GM18517 (cell line): ENCODE results near the gene NSUN5.
"Not testable (repeated sequence)": the region's sequence is repeated elsewhere in the genome, so short reads cannot be mapped to it uniquely, and the experiment has no call there.

ENCODE experiments used
- ATAC-seq: cut with Tn5 transposase; IDR thresholded peaks from one replicate; pipeline ENCODE4 v1.9.1; 2021; ENCODE audit warnings: mild to moderate bottlenecking, moderate library complexity; ENCODE audit not compliant: unreplicated experiment

NSUN5 gene

DNA sequence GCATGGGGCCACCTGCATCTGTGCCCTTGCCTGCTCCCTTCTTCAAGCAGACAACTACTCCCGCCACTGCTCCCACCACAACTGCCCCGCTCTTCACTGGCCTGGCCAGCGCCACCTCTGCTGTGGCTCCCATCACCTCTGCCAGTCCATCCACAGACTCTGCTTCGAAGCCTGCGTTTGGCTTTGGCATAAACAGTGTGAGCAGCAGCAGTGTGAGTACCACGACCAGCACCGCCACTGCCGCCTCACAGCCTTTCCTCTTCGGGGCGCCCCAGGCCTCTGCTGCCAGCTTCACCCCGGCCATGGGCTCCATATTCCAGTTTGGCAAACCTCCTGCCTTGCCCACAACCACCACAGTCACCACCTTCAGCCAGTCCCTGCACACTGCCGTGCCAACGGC is 11.4 kb downstream of the NSUN5 start:
- ATAC-seq, result not testable (repeated sequence)

DNA sequence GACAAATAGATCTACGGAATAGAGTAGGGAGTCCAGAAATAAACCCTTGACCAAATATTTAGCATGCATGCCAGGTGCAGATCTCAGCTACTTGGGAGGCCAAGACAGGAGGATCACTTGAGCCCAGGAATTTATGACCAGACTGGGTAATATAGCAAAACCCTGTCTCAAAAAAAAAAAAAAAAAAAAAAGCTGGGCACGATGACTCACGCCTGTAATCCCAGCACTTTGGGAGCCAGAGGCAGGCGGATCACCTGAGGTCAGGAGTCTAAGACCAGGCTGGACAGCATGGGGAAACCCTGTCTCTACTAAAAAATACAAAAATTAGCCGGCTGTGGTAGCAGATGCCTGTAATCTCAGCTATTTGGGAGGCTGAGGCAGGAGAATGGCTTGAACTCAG is 31.4 kb downstream of the NSUN5 start:
- ATAC-seq, result not testable (repeated sequence)

DNA sequence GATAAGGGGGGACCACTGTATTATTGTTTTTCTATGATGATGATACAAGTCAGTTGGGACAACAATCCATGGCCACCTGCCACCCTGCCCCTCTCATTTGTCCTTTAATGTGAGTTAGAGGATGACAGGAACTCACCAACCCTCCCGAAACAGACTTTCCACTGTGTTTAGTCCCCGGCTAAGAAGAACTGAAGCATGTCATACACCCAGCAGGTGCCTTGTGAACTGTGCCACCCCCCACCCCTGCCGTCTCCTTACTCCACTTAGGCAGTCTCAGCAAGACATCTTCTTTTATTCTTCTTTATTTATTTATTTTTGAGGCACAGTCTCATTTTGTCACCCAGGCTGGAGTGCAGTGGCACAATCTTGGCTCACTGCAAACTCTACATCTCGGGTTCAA is 40.8 kb downstream of the NSUN5 start:
- not testable (repeated sequence) for ATAC-seq

DNA sequence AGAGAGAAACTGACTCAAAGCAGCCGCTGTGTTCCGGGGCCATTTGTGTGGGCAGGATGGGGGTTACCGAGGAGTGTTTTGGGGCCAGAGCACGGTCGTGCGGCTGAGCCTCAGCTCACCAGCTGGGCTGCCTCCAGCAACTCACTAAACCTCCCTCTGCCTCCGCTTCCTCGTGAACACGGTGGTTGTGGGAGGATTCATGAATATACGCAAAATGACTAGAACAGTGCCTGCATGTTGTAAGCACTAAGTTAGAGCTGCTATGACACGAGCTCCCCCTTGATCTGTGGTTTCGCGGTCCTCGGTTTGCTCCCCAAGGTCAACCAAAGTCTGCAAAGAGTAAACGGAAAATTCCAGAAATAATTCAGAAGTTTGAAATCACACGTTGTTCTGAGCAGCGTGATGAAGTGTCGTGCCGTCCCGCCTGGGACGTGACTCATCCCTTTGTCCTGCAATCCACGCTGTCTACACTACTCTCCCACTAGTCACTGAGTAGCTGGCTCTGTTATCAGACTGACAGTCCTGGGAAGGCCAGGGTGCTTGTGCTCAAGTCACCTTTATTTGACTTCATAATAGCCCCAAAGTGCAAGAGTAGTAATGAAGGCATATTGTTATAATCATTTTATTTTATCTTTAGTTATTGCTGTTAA is 41.8 kb downstream of the NSUN5 start:
- peak; percentile 68 for ATAC-seq

DNA sequence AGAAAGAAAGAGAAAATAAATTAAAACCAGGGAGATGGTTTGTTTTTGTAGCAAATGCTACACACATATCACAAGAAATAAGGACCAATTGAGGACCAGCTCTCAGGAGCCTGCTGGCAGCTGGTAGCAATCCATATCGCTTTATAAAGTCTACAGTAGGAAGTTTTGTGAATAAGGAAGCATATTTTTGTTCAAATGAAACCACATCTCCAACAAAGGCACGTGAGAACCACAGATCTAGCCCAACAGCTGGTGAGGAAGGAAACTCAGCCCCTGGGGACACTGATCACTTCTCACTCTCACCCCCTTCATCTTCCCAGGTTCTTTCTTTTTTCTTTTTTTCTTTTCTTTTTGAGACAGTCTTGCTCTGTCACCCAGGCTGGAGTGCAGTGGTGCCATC is 46.2 kb downstream of the NSUN5 start:
- peak; percentile 58 for ATAC-seq
